RPMI8226 (cell line): ENCODE measurements around the gene COQ2.
"Not testable (repeated sequence)": the region's sequence is repeated elsewhere in the genome, so short reads cannot be mapped to it uniquely, and the experiment has no call there.

ENCODE experiments used
- DNase-seq: peaks from one replicate; pipeline ENCODE4 v3.0.0-alpha.2; 2015

The COQ2 gene, protein sequence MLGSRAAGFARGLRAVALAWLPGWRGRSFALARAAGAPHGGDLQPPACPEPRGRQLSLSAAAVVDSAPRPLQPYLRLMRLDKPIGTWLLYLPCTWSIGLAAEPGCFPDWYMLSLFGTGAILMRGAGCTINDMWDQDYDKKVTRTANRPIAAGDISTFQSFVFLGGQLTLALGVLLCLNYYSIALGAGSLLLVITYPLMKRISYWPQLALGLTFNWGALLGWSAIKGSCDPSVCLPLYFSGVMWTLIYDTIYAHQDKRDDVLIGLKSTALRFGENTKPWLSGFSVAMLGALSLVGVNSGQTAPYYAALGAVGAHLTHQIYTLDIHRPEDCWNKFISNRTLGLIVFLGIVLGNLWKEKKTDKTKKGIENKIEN

DNA sequence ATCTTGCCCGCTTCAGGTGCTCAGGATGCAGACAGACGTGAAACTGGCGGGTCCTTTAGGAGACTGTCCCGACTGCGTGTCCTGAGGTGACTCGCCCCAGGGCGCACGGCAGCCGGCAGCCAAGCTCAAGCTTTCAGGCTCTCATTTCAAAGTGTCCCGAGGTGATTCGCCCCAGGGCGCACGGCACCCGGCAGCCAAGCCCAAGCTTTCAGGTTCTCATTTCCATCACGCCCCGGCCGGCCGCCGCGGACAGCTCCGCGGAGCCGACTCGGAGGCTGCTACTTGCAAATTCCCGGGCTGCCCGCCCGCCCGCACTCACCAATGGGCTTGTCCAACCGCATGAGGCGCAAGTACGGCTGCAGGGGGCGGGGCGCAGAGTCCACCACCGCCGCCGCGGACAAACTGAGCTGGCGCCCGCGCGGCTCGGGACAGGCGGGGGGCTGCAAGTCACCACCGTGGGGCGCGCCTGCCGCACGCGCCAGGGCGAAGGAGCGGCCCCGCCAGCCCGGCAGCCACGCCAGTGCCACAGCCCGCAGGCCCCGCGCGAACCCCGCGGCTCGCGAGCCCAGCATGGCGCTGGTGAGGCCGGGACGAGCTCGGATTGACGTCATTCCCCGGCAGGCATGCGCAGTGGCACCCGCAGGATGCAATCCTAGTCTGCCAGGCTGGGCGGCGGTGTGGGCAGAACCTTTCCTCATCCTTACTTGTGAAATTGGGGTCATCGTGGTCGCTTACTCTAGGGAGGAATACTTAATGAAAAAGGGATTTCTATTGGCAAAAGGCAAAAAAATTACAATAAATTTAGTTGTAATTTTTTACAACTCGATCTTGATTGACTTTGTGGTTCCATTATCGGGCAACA, at the start of gene COQ2:
COQ2 (minus strand) TSS at position 606 of the 862 bp plus-strand sequence; CDS start at position 572, 34 bp downstream.
- peak; percentile 90 for DNase-seq

- DNase-seq = no peak
These were observed 47.4 kb upstream of the COQ2 start for GRCh38 chr4:83331956-83332355.

DNA sequence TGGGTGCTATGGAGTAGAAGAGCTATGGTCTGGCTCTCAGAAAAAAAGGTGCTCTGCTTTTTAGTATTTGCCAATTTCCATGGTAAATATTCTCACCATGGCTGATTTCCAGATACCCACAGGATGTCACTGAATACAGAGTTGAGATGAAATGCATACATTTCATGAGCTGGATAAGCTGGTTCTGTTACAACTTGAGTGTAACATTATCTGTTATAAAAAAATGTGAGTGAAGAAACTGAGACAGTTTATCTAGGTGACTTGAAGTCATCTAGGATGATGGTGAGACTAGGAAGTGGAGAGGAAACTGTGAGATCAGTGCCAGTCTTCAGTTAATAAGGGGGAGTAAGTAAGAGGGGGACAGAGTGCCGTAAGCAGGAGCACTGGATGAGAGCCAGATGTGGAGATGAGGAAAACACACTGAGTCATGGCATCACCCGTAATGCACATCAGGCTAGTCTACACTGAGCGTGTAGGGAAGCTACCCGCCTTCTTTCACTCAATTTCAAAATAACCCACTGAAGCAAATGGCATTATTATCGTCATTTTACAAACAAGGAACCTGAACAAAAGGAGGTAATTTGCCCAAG, 45.0 kb upstream of the COQ2 start:
- DNase-seq = no peak

- DNase-seq = peak; percentile 24
These were observed 44.1 kb upstream of the COQ2 start for GRCh38 chr4:83328521-83329187.

- no peak for DNase-seq
These were observed 41.9 kb upstream of the COQ2 start for GRCh38 chr4:83326546-83326945.

GRCh38 chr4:83325306-83325705, 40.7 kb upstream of the COQ2 start:
- not testable (repeated sequence) for DNase-seq

DNA sequence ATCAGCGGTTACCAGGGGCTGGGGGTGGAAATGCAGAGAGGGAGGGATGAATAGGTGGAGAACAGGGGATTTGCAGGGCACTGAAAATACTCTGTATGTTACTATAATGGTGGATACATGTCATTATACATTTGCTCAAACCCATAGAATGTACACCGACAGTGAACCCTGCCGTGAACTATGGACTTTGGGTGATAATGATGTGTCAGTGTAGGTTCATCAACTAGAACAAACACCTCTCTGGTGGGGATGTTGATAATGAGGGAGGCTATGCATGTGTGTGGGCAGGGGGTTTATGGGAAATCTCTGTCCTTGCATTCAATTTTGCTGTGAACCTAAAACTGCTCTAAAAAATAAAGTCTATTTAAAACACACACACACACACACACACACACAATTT, 38.5 kb upstream of the COQ2 start:
- DNase-seq = no peak

- no peak for DNase-seq
These were observed 36.0 kb upstream of the COQ2 start for GRCh38 chr4:83320548-83320947.

GRCh38 chr4:83318666-83319065, 34.1 kb upstream of the COQ2 start:
- DNase-seq = no peak

DNA sequence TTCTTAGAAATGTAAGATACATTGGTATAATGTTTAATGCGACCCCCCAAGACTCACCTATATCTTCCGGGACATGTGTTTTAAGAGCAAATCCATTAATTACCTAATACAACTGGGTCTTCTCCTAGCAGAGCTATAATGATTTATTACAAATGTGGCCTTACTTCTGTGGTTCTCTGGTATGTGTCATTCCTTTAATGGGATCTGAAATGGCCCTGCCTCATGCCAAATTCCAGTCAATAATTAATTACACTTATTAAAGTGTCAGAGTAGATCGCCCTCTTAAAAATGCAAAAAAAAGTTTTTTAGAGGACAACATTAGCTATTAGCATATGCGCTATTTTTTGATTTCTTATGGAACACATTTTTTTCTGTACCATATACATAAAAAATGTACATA, 33.1 kb upstream of the COQ2 start:
- DNase-seq = no peak

GRCh38 chr4:83316459-83317165, 32.0 kb upstream of the COQ2 start:
- DNase-seq = no peak

DNA sequence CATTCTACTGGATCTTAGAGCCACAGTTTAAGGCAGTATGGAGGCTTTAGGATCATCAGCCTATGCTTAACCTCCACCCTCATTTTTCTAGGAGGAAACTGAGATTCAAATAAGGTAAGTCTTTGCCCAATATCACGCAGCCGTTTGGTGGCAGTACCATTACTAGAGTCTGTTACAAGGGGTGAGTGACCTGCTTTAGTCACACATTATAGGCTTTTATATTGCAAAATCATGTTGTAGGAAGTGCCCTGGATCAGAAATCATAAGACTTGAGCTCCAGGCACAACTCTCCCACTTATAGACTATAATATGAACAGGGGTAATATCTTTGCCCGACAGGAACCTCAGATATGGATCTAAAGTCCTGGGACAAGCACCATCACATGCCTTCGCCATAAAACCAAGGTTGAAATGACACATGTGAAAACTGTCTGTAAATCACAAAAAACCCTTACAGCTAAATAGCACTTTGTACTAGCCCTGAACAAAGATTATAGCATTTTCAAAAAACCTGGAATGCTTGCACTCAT, 30.8 kb upstream of the COQ2 start:
- DNase-seq = no peak

DNA sequence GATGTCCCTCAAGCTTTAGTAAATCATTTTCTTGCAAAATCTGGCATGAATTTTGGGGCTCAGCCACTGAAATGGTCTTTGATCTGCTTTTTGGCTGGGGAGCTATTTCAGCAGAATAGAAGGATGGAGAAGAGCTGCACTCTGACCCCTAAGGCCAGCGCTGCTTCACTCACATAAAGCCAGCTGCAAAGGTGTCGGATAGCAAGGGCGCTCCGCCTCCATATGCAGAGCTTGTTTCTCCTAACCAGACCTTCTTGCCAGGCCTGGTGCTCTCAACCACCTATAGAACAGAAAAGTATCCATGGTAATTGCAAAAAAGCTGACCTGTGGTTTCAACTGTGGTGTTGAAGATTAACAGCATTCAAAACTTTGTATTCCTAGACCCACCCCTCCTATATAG, 24.1 kb upstream of the COQ2 start:
- no peak for DNase-seq

DNA sequence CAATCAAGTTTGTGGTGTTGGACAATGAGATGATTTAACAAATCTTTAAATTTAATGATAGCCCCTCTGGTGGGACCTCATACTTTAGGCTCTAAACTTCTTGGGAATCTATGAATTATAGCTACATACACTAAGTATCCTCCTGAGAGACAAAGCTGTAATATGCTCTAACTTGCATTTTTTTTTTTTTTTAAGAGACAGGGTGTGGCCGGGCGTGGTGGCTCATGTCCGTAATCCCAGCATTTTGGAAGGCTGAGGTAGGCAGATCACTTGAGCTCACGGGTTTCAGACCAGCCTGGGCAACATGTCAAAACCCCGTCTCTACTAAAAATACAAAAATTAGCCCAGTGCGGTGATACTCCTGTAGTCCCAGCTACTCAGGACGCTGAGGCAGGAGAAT, 23.3 kb upstream of the COQ2 start:
- no peak for DNase-seq

DNA sequence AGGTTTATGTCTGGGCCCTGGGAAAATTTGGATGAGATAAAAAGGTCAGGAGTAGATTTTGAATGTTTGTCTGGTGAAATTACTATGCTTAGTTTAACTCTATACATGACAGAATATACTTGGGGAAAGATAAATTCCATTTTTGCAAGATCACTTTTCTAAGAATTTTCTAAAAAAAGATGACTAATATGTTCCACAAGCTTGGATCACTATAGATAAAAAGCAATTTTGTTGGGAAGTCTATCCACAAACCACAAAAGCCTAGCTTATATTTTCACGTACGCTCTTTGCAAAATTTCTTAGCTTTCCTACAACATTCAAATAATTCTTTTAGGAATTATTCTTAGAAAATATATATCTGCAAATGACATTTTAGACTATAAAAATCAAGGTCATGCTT, 20.6 kb upstream of the COQ2 start:
- no peak for DNase-seq

DNA sequence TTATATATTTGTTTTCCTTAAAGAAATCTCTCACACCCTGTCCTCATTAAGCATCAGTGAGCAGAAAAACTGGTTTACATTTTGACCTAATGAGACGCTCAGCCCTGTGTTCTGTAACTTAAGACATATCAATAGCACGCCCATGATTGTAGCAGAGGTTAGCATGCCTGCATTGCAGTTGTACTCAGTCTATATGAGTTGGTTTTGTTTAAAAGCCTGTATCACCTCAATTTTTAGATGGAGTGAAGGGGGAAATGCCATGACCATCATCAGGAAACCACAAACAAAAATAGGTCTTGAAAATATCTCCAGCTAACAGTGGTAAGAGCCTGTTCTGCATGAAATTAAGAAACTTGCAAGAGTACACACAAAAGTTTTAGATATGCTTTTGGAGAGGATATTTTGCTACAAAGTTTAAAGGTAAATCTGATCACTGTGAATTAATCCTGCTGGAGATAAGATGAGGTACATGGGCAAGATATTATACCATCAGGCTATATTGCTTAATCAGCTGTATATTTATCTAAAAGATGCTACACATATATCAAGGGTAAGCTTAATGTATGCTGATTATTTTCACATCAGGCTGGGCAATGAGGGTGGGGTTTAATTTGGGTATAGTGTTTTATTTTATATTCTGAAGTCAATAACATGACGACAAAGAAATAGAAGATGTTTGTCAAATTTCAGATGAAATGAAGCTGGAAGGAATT, 13.1 kb upstream of the COQ2 start:
- peak; percentile 28 for DNase-seq

DNA sequence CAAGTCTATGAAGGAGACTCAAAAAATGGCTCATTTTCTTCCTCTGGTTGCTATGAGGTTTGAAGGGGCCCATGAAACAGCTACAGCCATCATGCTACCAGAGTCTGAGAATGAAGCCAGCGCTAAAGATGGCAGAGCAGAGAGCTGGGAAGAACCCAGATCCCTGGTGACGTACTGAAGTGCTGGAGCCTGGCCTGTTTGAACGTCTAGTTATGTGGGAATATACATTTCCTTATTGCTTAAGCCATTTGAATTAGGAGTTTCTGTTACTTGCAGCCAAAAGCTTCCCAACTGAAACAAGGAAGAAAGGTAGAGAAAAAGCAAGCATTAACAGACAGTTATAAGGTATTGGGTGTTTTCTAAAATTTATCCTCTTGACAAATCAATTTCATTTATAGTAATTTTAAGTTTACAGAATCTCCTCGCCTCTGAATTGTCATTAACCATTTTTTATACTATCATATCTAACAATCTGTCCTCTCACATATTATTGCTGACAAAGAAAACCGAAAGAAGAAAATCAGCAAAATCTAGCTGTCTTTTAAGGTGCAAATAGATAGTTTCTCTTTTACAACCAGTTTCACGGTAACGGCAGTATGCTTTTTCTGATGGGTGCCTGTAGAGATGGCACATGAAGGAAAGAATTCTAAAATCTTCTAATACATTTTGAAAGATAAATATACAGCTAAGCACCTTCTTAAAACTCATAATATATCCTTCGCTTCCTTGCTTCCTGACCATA, 8.9 kb upstream of the COQ2 start:
- peak; percentile 57 for DNase-seq

- not testable (repeated sequence) for DNase-seq
These were observed 5.6 kb upstream of the COQ2 start for GRCh38 chr4:83290059-83290774.

DNA sequence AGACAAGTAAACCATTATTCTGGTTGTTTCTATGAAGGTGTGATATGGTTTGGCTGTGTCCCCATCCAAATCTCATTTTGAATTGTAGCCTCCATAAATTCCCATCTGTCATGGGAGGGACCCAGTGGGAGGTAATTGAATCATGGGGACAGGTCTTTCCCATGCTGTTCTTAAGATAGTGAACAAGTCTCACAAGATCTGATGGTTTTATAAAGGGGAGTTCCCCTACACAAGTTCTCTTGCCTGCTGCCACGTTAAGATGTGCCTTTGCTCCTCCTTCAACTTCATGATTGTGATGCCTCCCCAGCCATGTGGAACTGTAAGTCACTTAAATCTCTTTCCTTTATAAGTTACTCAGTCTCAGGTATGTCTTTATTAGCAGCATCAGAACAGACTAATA, 3.8 kb upstream of the COQ2 start:
- not testable (repeated sequence) for DNase-seq

DNA sequence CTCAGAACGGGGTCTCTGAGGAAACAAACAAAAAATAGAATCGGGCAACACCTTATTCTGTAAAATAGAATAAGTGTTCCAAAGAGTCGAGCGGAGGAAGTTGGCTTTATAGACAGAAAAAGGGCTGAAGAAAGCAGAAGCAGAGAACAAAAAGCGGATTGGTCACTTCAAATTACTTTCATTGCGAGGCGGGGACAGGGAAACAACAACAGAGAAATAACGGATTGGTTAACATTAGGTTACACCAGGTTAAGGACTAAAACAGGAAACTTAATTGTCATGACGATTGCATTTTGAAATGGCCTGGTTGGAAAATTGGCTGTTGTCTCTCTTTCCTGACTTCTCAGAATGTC, 433 bp upstream of the COQ2 start:
- peak; percentile 22 for DNase-seq
